HG03469 (cell line): ENCODE measurements around the gene DMWD.

Experiments used
- ATAC-seq: cut with Tn5 transposase; IDR thresholded peaks from one replicate; pipeline ENCODE4 v1.9.1; 2021; ENCODE audit warnings: mild to moderate bottlenecking, moderate library complexity, moderate number of reproducible peaks; ENCODE audit not compliant: unreplicated experiment

The DMWD gene

GRCh38 chr19:45790942-45791341 is 1.7 kb downstream of the DMWD start:
- no peak for ATAC-seq

- ATAC-seq, result no peak
These were observed 3.4 kb downstream of the DMWD start for GRCh38 chr19:45789035-45789786.

GRCh38 chr19:45786533-45786894 is 6.1 kb downstream of the DMWD start:
- ATAC-seq, result no peak

- ATAC-seq, result no peak
These were observed 6.7 kb downstream of the DMWD start for GRCh38 chr19:45785781-45786532.

- ATAC-seq, result no peak
These were observed 7.5 kb downstream of the DMWD start for GRCh38 chr19:45785097-45785496.

GRCh38 chr19:45784096-45784495 is 8.5 kb downstream of the DMWD start:
- ATAC-seq, result no peak

GRCh38 chr19:45782820-45783785 is 9.5 kb downstream of the DMWD start:
- no peak for ATAC-seq

GRCh38 chr19:45782162-45782691 is 10.4 kb downstream of the DMWD start, which contains the start of gene DMPK:
Gene DMPK, minus strand, starts transcription at chr19:45782490. Its CDS starts 138 bp downstream, at chr19:45782352.
- no peak for ATAC-seq

GRCh38 chr19:45781214-45782161 is 11.2 kb downstream of the DMWD start:
- ATAC-seq, result no peak

- ATAC-seq, result no peak
These were observed 12.0 kb downstream of the DMWD start for GRCh38 chr19:45780448-45781213.

- no peak for ATAC-seq
These were observed 12.5 kb downstream of the DMWD start for GRCh38 chr19:45780146-45780447.

GRCh38 chr19:45779231-45780145 is 13.2 kb downstream of the DMWD start:
- ATAC-seq, result no peak

- no peak for ATAC-seq
These were observed 14.5 kb downstream of the DMWD start for GRCh38 chr19:45778010-45778661.

GRCh38 chr19:45777395-45777961 is 15.2 kb downstream of the DMWD start:
- ATAC-seq, result no peak

- no peak for ATAC-seq
These were observed 17.9 kb downstream of the DMWD start for GRCh38 chr19:45774765-45775164.

- ATAC-seq, result no peak
These were observed 19.3 kb downstream of the DMWD start for GRCh38 chr19:45773384-45773783.

- no peak for ATAC-seq
These were observed 19.7 kb downstream of the DMWD start for GRCh38 chr19:45772912-45773311.
